Measurements from ENCODE around the gene NDFIP1.
A peak's percentile ranks its signal among the peaks of the same experiment; 100 is the strongest.
"Not testable (repeated sequence)": the region's sequence is repeated elsewhere in the genome, so short reads cannot be mapped to it uniquely, and the experiment has no call there.

The NDFIP1 gene

DNA sequence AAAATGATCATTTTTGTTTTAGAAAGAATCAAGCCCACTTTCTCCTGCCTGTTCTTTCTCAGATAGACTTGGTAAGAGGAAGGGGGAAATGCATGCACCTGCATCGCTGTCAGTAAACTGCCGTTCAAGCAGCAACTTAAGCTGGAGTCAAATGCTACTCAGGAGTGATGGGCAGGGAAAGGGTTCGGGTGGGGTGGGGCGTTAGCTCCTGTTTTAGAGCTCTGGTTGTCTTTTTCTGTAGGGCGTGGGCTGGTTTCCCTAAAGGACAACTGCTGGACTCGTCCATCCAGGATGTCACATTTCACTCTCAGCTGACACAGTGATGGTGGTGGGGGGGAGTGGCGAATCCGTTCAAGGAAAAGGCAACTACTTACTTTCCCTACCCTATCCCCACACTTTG lies 75.0 kb downstream of the NDFIP1 start:
- TF ChIP-seq, protein P1, sequence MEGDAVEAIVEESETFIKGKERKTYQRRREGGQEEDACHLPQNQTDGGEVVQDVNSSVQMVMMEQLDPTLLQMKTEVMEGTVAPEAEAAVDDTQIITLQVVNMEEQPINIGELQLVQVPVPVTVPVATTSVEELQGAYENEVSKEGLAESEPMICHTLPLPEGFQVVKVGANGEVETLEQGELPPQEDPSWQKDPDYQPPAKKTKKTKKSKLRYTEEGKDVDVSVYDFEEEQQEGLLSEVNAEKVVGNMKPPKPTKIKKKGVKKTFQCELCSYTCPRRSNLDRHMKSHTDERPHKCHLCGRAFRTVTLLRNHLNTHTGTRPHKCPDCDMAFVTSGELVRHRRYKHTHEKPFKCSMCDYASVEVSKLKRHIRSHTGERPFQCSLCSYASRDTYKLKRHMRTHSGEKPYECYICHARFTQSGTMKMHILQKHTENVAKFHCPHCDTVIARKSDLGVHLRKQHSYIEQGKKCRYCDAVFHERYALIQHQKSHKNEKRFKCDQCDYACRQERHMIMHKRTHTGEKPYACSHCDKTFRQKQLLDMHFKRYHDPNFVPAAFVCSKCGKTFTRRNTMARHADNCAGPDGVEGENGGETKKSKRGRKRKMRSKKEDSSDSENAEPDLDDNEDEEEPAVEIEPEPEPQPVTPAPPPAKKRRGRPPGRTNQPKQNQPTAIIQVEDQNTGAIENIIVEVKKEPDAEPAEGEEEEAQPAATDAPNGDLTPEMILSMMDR (conservative IDR thresholded peaks at IDR 0.05; ENCODE audit: control insufficient read depth, insufficient read depth, low read depth, low read length): no peak
- no peak for DNase-seq (ENCODE audit: low read depth)
- H3K4me3 ChIP-seq (ENCODE audit: control insufficient read depth, low read depth, low read length): no peak overlapping the region

DNA sequence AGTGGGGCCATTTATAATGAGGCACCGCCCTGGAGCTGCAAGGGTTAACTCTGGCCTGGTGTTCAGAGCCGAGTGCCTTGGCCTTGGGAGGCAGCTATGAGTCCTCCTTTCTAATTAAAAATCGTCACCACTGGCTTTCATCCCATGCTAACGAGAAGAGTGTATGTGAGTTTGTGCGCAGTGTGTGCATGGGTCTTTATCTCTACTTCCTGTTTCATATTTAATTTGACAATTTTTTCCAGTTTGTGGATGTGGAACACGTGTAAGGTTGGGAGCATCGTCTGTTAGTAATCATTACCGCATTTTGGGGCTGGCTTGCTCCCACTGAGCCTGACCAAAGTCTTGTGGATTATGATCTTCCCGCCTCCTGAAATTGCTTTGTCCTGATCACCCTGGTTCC lies 76.4 kb downstream of the NDFIP1 start:
- H3K4me3 ChIP-seq (ENCODE audit: control insufficient read depth, low read depth, low read length): no peak overlapping the region
- DNase-seq (ENCODE audit: low read depth): peak; percentile 45
- TF ChIP-seq, protein P1 (conservative IDR thresholded peaks at IDR 0.05; ENCODE audit: control insufficient read depth, insufficient read depth, low read depth, low read length): no peak

DNA sequence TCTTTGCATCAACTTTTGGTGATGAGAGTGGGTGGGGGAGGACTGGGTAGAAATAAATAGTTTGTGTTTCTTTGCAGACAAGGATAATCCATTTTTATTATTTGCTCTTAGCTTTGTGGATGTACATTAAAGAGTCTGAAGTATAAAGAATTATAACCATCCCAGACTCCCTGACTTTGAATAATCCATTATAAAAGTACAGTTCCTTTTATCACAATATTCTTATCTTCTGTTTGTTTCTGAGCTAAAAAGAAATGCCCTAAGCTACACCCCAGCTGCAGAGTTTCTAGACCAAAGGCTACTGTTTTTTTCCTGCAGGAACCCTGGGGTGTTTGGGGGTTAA lies 77.9 kb downstream of the NDFIP1 start:
- no peak for DNase-seq (ENCODE audit: low read depth)
- H3K4me3 ChIP-seq (ENCODE audit: control insufficient read depth, low read depth, low read length): no peak overlapping the region
- TF ChIP-seq, protein P1 (conservative IDR thresholded peaks at IDR 0.05; ENCODE audit: control insufficient read depth, insufficient read depth, low read depth, low read length): no peak

- H3K4me3 ChIP-seq (ENCODE audit: control insufficient read depth, low read depth, low read length): no peak overlapping the region
- no peak for DNase-seq (ENCODE audit: low read depth)
- TF ChIP-seq, protein P1 (conservative IDR thresholded peaks at IDR 0.05; ENCODE audit: control insufficient read depth, insufficient read depth, low read depth, low read length): no peak
Measured at GRCh38 chr5:142186857-142187594, 78.4 kb downstream of the NDFIP1 start.

DNA sequence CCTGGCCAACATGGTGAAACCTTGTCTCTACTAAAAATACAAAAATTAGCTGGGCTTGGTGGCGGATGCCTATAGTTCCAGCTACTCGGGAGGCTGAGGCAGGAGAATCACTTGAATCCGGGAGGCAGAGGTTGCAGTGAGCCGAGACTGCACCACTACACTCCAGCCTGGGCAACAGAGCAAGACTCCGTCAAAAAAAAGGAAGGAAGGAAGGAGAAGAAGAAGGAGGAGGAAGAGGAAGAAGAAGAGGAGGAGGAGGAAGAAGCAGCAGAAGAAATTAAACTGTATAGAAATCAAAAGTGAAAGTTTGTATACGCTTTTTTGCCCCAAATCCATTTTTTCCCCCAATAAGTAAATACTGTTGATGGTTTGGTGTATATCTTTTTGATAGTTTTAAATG lies 80.1 kb downstream of the NDFIP1 start:
- not testable (repeated sequence) for H3K4me3 ChIP-seq (ENCODE audit: control insufficient read depth, low read depth, low read length); DNase-seq (ENCODE audit: low read depth)

GRCh38 chr5:142189813-142190212 lies 81.2 kb downstream of the NDFIP1 start:
- TF ChIP-seq, protein P1 (conservative IDR thresholded peaks at IDR 0.05; ENCODE audit: control insufficient read depth, insufficient read depth, low read depth, low read length): no peak
- H3K4me3 ChIP-seq (ENCODE audit: control insufficient read depth, low read depth, low read length): no peak overlapping the region
- DNase-seq (ENCODE audit: low read depth): no peak

- TF ChIP-seq, protein P1 (conservative IDR thresholded peaks at IDR 0.05; ENCODE audit: control insufficient read depth, insufficient read depth, low read depth, low read length): no peak
- no peak overlapping the region for H3K4me3 ChIP-seq (ENCODE audit: control insufficient read depth, low read depth, low read length)
- DNase-seq (ENCODE audit: low read depth): no peak
Measured at GRCh38 chr5:142191776-142192175, 83.2 kb downstream of the NDFIP1 start.

Measured in fibroblast of mammary gland (primary cell).